NCI-H69 (cell line): ENCODE measurements around the gene KCNAB1.
A peak's percentile ranks its signal among the peaks of the same experiment; 100 is the strongest.
"Not testable (repeated sequence)": the region's sequence is repeated elsewhere in the genome, so short reads cannot be mapped to it uniquely, and the experiment has no call there.

Experiments
- DNase-seq: peaks from one replicate; lab custom pipeline; 2025; lab: John Stamatoyannopoulos, UW

Gene KCNAB1

GRCh38 chr3:156176048-156176447 is 55.7 kb downstream of the KCNAB1 start:
- DNase-seq, result no peak

GRCh38 chr3:156176629-156177210 is 56.3 kb downstream of the KCNAB1 start:
- DNase-seq, result no peak

- no peak for DNase-seq
Measured at GRCh38 chr3:156180077-156180476, 59.7 kb downstream of the KCNAB1 start.

- no peak for DNase-seq
Measured at GRCh38 chr3:156181509-156181908, 61.1 kb downstream of the KCNAB1 start.

- no peak for DNase-seq
Measured at GRCh38 chr3:156183396-156183795, 63.0 kb downstream of the KCNAB1 start.

GRCh38 chr3:156184156-156184555 is 63.8 kb downstream of the KCNAB1 start:
- DNase-seq, result no peak

GRCh38 chr3:156187146-156187769 is 66.9 kb downstream of the KCNAB1 start:
- DNase-seq, result no peak

- DNase-seq, result no peak
Measured at GRCh38 chr3:156188757-156189156, 68.4 kb downstream of the KCNAB1 start.

GRCh38 chr3:156189927-156190326 is 69.5 kb downstream of the KCNAB1 start:
- DNase-seq, result no peak

- DNase-seq, result not testable (repeated sequence)
Measured at GRCh38 chr3:156194945-156195344, 74.6 kb downstream of the KCNAB1 start.

GRCh38 chr3:156197152-156197551 is 76.8 kb downstream of the KCNAB1 start:
- DNase-seq, result not testable (repeated sequence)

GRCh38 chr3:156201411-156202405 is 81.3 kb downstream of the KCNAB1 start:
- DNase-seq, result no peak

GRCh38 chr3:156206157-156206556 is 85.8 kb downstream of the KCNAB1 start:
- no peak for DNase-seq

GRCh38 chr3:156207802-156208685 is 87.7 kb downstream of the KCNAB1 start:
- DNase-seq, result no peak

- DNase-seq, result no peak
Measured at GRCh38 chr3:156209631-156210335, 89.4 kb downstream of the KCNAB1 start.

GRCh38 chr3:156211583-156211982 is 91.2 kb downstream of the KCNAB1 start:
- DNase-seq, result no peak

- no peak for DNase-seq
Measured at GRCh38 chr3:156214676-156215075, 94.3 kb downstream of the KCNAB1 start.

GRCh38 chr3:156215751-156216150 is 95.4 kb downstream of the KCNAB1 start:
- DNase-seq, result no peak

- DNase-seq, result no peak
Measured at GRCh38 chr3:156216216-156216615, 95.8 kb downstream of the KCNAB1 start.

- peak; percentile 60 for DNase-seq
Measured at GRCh38 chr3:156216852-156217251, 96.5 kb downstream of the KCNAB1 start.
